ENCODE measurements around the gene RCE1. TPM values are rescaled to one million over a fixed set of nuclear protein-coding genes. Genes with fewer than 3 reads are reported as not detected.

The RCE1 gene
- total RNA-seq, 2 experiments from 2014 or later: 60.1 to 63.0 TPM

GRCh38 chr11:66853242-66854229 is 10.3 kb downstream of the RCE1 start:
- CTCF ChIA-PET: no interaction called here
- no peaks in the 10 kb centered on the region for H3K27me3 Mint-ChIP-seq
- H3K27me3 ChIP-seq (ENCODE audit: control insufficient read depth in 1 of 2, insufficient read depth in 2 of 2, low read length in 2 of 2): no peaks in the 10 kb centered on the region
- no peaks in the 10 kb centered on the region for H3K4me1 Mint-ChIP-seq (ENCODE audit: low read depth)
- ATAC-seq (ENCODE audit: poor library complexity) (no peak), DNase-seq (no peak)
- H3K9me3 ChIP-seq (ENCODE audit: control insufficient read depth in 1 of 2, insufficient read depth in 1 of 2, low read length in 2 of 2): no peaks in the 10 kb centered on the region
- H3K27ac ChIP-seq (ENCODE audit: low read depth in 1 of 2, low read length in 2 of 2): no peak overlapping the region
- no peak overlapping the region for H3K4me3 ChIP-seq (ENCODE audit: low read length)
- H3K4me1 ChIP-seq (ENCODE audit: insufficient read depth, low read length): peaks cover 20% of the 10 kb centered on the region
- no peaks in the 10 kb centered on the region for H3K9me3 Mint-ChIP-seq
- TF ChIP-seq, protein P1, sequence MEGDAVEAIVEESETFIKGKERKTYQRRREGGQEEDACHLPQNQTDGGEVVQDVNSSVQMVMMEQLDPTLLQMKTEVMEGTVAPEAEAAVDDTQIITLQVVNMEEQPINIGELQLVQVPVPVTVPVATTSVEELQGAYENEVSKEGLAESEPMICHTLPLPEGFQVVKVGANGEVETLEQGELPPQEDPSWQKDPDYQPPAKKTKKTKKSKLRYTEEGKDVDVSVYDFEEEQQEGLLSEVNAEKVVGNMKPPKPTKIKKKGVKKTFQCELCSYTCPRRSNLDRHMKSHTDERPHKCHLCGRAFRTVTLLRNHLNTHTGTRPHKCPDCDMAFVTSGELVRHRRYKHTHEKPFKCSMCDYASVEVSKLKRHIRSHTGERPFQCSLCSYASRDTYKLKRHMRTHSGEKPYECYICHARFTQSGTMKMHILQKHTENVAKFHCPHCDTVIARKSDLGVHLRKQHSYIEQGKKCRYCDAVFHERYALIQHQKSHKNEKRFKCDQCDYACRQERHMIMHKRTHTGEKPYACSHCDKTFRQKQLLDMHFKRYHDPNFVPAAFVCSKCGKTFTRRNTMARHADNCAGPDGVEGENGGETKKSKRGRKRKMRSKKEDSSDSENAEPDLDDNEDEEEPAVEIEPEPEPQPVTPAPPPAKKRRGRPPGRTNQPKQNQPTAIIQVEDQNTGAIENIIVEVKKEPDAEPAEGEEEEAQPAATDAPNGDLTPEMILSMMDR (IDR thresholded peaks at IDR 0.05): no peak
- H3K27ac Mint-ChIP-seq: no peak overlapping the region
- POLR2A ChIA-PET: interaction anchor here (3.8 kb wide), 1 partner anchor 9 kb away, joined by 47 read pairs; the partner anchor contains the start of gene RCE1
- H3K36me3 ChIP-seq (ENCODE audit: insufficient read depth, low read length): peaks cover 3% of the 10 kb centered on the region
- H3K36me3 Mint-ChIP-seq (ENCODE audit: low read depth): no peaks in the 10 kb centered on the region
- H3K4me3 Mint-ChIP-seq: peak overlapping the region; percentile 20
- intact Hi-C loops (cut with DNase I, micrococcal nuclease): no loop called here

- TF ChIP-seq, protein P1 (IDR thresholded peaks at IDR 0.05): no peak
- H3K4me1 ChIP-seq (ENCODE audit: insufficient read depth, low read length): peaks cover 20% of the 10 kb centered on the region
- Mint-ChIP-seq H3K4me3 (peak overlapping the region; percentile 20), H3K9me3 (no peaks in the 10 kb centered on the region), H3K4me1 (ENCODE audit: low read depth) (no peaks in the 10 kb centered on the region), H3K27me3 (no peaks in the 10 kb centered on the region), H3K27ac (no peak overlapping the region), H3K36me3 (ENCODE audit: low read depth) (no peaks in the 10 kb centered on the region)
- no peaks in the 10 kb centered on the region for H3K9me3 ChIP-seq (ENCODE audit: control insufficient read depth in 1 of 2, insufficient read depth in 1 of 2, low read length in 2 of 2)
- no peak overlapping the region for H3K27ac ChIP-seq (ENCODE audit: low read depth in 1 of 2, low read length in 2 of 2)
- ChIA-PET CTCF (no interaction called here), POLR2A (interaction anchor here (3.8 kb wide), 1 partner anchor 10 kb away, joined by 47 read pairs; the partner anchor contains the start of gene RCE1)
- intact Hi-C loops (cut with DNase I, micrococcal nuclease): no loop called here
- ATAC-seq (ENCODE audit: poor library complexity) (no peak), DNase-seq (no peak)
- no peaks in the 10 kb centered on the region for H3K27me3 ChIP-seq (ENCODE audit: control insufficient read depth in 1 of 2, insufficient read depth in 2 of 2, low read length in 2 of 2)
- no peaks in the 10 kb centered on the region for H3K36me3 ChIP-seq (ENCODE audit: insufficient read depth, low read length)
- no peak overlapping the region for H3K4me3 ChIP-seq (ENCODE audit: low read length)
These were observed 11.0 kb downstream of the RCE1 start for GRCh38 chr11:66854231-66854661.

- intact Hi-C loops (cut with DNase I, micrococcal nuclease): no loop called here
- TF ChIP-seq, protein P1 (IDR thresholded peaks at IDR 0.05): no peak
- H3K36me3 ChIP-seq (ENCODE audit: insufficient read depth, low read length): no peaks in the 10 kb centered on the region
- H3K4me1 Mint-ChIP-seq (ENCODE audit: low read depth): no peaks in the 10 kb centered on the region
- H3K9me3 Mint-ChIP-seq: no peaks in the 10 kb centered on the region
- CTCF ChIA-PET: no interaction called here
- H3K36me3 Mint-ChIP-seq (ENCODE audit: low read depth): no peaks in the 10 kb centered on the region
- H3K4me3 ChIP-seq (ENCODE audit: low read length): no peak overlapping the region
- ATAC-seq (ENCODE audit: poor library complexity) (no peak), DNase-seq (no peak)
- H3K27ac ChIP-seq (ENCODE audit: low read depth in 1 of 2, low read length in 2 of 2): no peak overlapping the region
- no peaks in the 10 kb centered on the region for H3K27me3 ChIP-seq (ENCODE audit: control insufficient read depth in 1 of 2, insufficient read depth in 2 of 2, low read length in 2 of 2)
- peaks cover 20% of the 10 kb centered on the region for H3K4me1 ChIP-seq (ENCODE audit: insufficient read depth, low read length)
- POLR2A ChIA-PET: interaction anchor here (3.8 kb wide), 1 partner anchor 11 kb away, joined by 47 read pairs; the partner anchor contains the start of gene RCE1
- peak overlapping the region; percentile 42 for H3K4me3 Mint-ChIP-seq
- H3K27ac Mint-ChIP-seq: no peak overlapping the region
- H3K27me3 Mint-ChIP-seq: no peaks in the 10 kb centered on the region
- H3K9me3 ChIP-seq (ENCODE audit: control insufficient read depth in 1 of 2, insufficient read depth in 1 of 2, low read length in 2 of 2): no peaks in the 10 kb centered on the region
These were observed 11.5 kb downstream of the RCE1 start for GRCh38 chr11:66854729-66855211.

Data from CD4-positive, alpha-beta T cell (primary cell).